IMR-90 (cell line): ENCODE data around the gene FGF19. TPM values are rescaled to one million over a fixed set of nuclear protein-coding genes. Genes with fewer than 3 reads are reported as not detected.
A peak's percentile ranks its signal among the peaks of the same experiment; 100 is the strongest.

Experiments
- ATAC-seq: fragments of 200-7000 bp; cut with Tn5 transposase; 2 replicates; pipeline ENCODE4 v1.9.1; 2020; ENCODE audit warnings: low read depth, mild to moderate bottlenecking, moderate library complexity
- BruUV-seq: library from RNA; stranded (reverse); fragments of 400-500 nt; replicated peaks from 2 replicates; lab custom pipeline; 2021; lab: Mats Ljungman, UMichigan
- CTCF ChIA-PET: fragments of 300-600 bp; formaldehyde crosslinking; extraction: SDS; loops from one replicate; lab custom pipeline; 2021; ENCODE audit warnings: antibody characterized with exemption; lab: Yijun Ruan, JAX
- POLR2A ChIA-PET: fragments of 300-600 bp; sonication (Branson Sonifier 250); formaldehyde crosslinking; loops from one replicate; lab custom pipeline; 2022; ENCODE audit warnings: antibody characterized with exemption; ENCODE audit not compliant: unreplicated experiment; lab: Charles Lee
- DNase-seq: peaks from one replicate; pipeline ENCODE4 v3.0.0; 2013
- H2AFZ ChIP-seq: replicated peaks from 2 replicates; pipeline ENCODE3; 2013; ENCODE audit warnings: low read length, mild to moderate bottlenecking; ENCODE audit not compliant: poor library complexity
- H2AK5ac ChIP-seq: 2 replicates; pipeline ENCODE4 v1.6.1; 2013; ENCODE audit warnings: low read depth, low read length, inconsistent platforms
- H2AK9ac ChIP-seq: replicated peaks from 2 replicates; pipeline ENCODE3; 2013; ENCODE audit warnings: mild to moderate bottlenecking, low read depth, low read length, moderate library complexity; ENCODE audit not compliant: poor library complexity
- H2BK120ac ChIP-seq: 2 replicates; pipeline ENCODE4 v1.6.1; 2013; ENCODE audit warnings: low read depth, low read length, inconsistent platforms
- H2BK15ac ChIP-seq: 3 replicates; pipeline ENCODE4 v1.6.1; 2013; ENCODE audit warnings: low read depth, low read length, inconsistent platforms
- H2BK20ac ChIP-seq: 2 replicates; pipeline ENCODE4 v1.6.1; 2013; ENCODE audit warnings: low read depth, mild to moderate bottlenecking, inconsistent platforms, low read length, moderate library complexity
- H2BK5ac ChIP-seq: 2 replicates; pipeline ENCODE4 v1.6.1; 2013; ENCODE audit warnings: mild to moderate bottlenecking, low read depth, low read length, inconsistent platforms; ENCODE audit not compliant: poor library complexity, severe bottlenecking
- H3K14ac ChIP-seq: replicated peaks from 2 replicates; pipeline ENCODE4 v1.6.1; 2013; ENCODE audit warnings: low read depth, low read length, inconsistent platforms
- H3K18ac ChIP-seq: 2 replicates; pipeline ENCODE4 v1.6.1; 2013; ENCODE audit warnings: low read depth, low read length, control low read depth
- H3K23ac ChIP-seq: 2 replicates; pipeline ENCODE4 v1.6.1; 2013; ENCODE audit warnings: low read depth, low read length, inconsistent platforms
- H3K27ac ChIP-seq: 2 replicates; pipeline ENCODE4 v1.5.1; 2013; ENCODE audit warnings: mild to moderate bottlenecking, control low read depth, low read length; ENCODE audit not compliant: insufficient read depth
- H3K27me3 ChIP-seq: 2 replicates; pipeline ENCODE4 v1.6.1; 2013; ENCODE audit warnings: low read length; ENCODE audit not compliant: control insufficient read depth, insufficient read depth
- H3K36me3 ChIP-seq: 2 replicates; pipeline ENCODE4 v1.6.1; 2013; ENCODE audit warnings: low read length, mixed read lengths; ENCODE audit not compliant: control insufficient read depth, insufficient read depth
- H3K4ac ChIP-seq: 2 replicates; pipeline ENCODE4 v1.6.1; 2013; ENCODE audit warnings: low read depth, low read length, inconsistent platforms
- H3K4me1 ChIP-seq: 2 replicates; pipeline ENCODE4 v1.6.1; 2013; ENCODE audit warnings: low read length, mixed read lengths; ENCODE audit not compliant: control insufficient read depth, insufficient read depth
- H3K4me2 ChIP-seq: 2 replicates; pipeline ENCODE4 v1.6.1; 2013; ENCODE audit warnings: low read depth, mild to moderate bottlenecking, control low read depth, low read length, moderate library complexity
- H3K4me3 ChIP-seq: 2 replicates; pipeline ENCODE4 v1.5.1; 2013; ENCODE audit warnings: low read depth, mild to moderate bottlenecking, control low read depth, low read length, moderate library complexity; ENCODE audit not compliant: insufficient read depth
- H3K56ac ChIP-seq: 2 replicates; pipeline ENCODE4 v1.6.1; 2013; ENCODE audit warnings: low read length, inconsistent platforms; ENCODE audit not compliant: insufficient read depth; ENCODE audit errors: extremely low read depth
- H3K79me1 ChIP-seq, 2 experiments: 2 replicates each; pipeline ENCODE4 v1.6.1; 2013; ENCODE audit warnings: low read length in 2 of 2, inconsistent platforms in 1 of 2, low read depth in 1 of 2
- H3K9ac ChIP-seq: 2 replicates; pipeline ENCODE4 v1.6.1; 2013; ENCODE audit warnings: low read depth, low read length, control low read depth
- H3K9me1 ChIP-seq: 2 replicates; pipeline ENCODE4 v1.6.1; 2013; ENCODE audit warnings: low read length, inconsistent platforms; ENCODE audit not compliant: insufficient read depth
- H3K9me3 ChIP-seq: 2 replicates; pipeline ENCODE4 v1.6.1; 2013; ENCODE audit warnings: low read length; ENCODE audit not compliant: control insufficient read depth, insufficient read depth
- H4K20me1 ChIP-seq: 2 replicates; pipeline ENCODE4 v1.6.1; 2013; ENCODE audit warnings: low read length, inconsistent platforms; ENCODE audit not compliant: insufficient read depth
- H4K5ac ChIP-seq: 2 replicates; pipeline ENCODE4 v1.6.1; 2013; ENCODE audit warnings: mild to moderate bottlenecking, low read depth, low read length, control low read depth
- H4K8ac ChIP-seq, 2 experiments: 2 replicates each; pipeline ENCODE4 v1.6.1; 2013; ENCODE audit warnings: low read depth in 2 of 2, low read length in 2 of 2, control low read depth in 1 of 2, inconsistent platforms in 1 of 2
- H4K91ac ChIP-seq: 2 replicates; pipeline ENCODE4 v1.6.1; 2013; ENCODE audit warnings: low read depth, low read length, inconsistent platforms; ENCODE audit not compliant: insufficient read depth
- FOS ChIP-seq: fragments of 150-350 bp; IDR thresholded peaks from 2 replicates; pipeline ENCODE4 v1.6.1; 2016; ENCODE audit warnings: low read depth, low read length
- RCOR1 ChIP-seq: IDR thresholded peaks from 2 replicates; pipeline ENCODE4 v1.6.1; 2012; ENCODE audit warnings: mild to moderate bottlenecking, low read length, improper control_type of control experiment; ENCODE audit not compliant: insufficient replicate concordance
- WGBS, 2 experiments: methylation state at CpG; one replicate each; pipeline versions ENCODE4 v1.1.5 to v1.1.7; 2013; ENCODE audit warnings: missing lambda C conversion rate in 2 of 2; ENCODE audit not compliant: insufficient read length in 1 of 2; ENCODE audit errors: extremely low coverage in 2 of 2; 5-methylcytosine and 5-hydroxymethylcytosine counted together
- dilution Hi-C: fragments of 300-500 bp; cut with HindIII; formaldehyde crosslinking; loops from one replicate; pipeline ENCODE4 v1.14.3; 2018; ENCODE audit warnings: low sequenced_read_pairs; ENCODE audit not compliant: unreplicated experiment
- in situ Hi-C: fragments of 300-500 bp; cut with MboI; formaldehyde crosslinking; loops from 3 replicates; pipeline ENCODE4 v1.14.3; 2019; ENCODE audit warnings: low sequenced_read_pairs, inconsistent platforms, mixed read lengths
- intact Hi-C: fragments of 100-400 bp; cut with micrococcal nuclease; formaldehyde crosslinking; loops from 2 replicates; pipeline ENCODE4 v1.10.0; 2022
- polyA plus RNA-seq, 3 experiments: library from polyadenylated mRNA; depleted of rRNA; stranded (reverse); fragments of >200 nt; gene quantifications; 2 replicates each; pipeline ENCODE4 v1.2.3, GENCODE V29; 2012; ENCODE audit warnings: low replicate concordance in 1 of 3
- total RNA-seq: library from RNA; depleted of rRNA; stranded (reverse); fragments of >200 nt; gene quantifications from 2 replicates; pipeline ENCODE4 v1.2.3, GENCODE V29; 2012

FGF19 gene
- total and polyA plus RNA-seq, 2 of the 4 experiments (the other 2 are of a cell fraction): not detected

GRCh38 chr11:69674267-69674885, 29.4 kb downstream of the FGF19 start:
- dilution Hi-C loops (no loop called here), intact Hi-C loops (no loop called here), in situ Hi-C loops (loop anchor here (5.0 to 25.0 kb wide), 3 partner anchors 567 to 1062 kb away; no protein-coding TSS in a partner anchor)
- CTCF ChIA-PET: interaction anchor here (0.5 to 0.9 kb wide), 2 partner anchors 399 to 573 kb away, joined by 5 to 6 read pairs; no protein-coding TSS in a partner anchor
- no peaks in the 10 kb centered on the region for H3K27me3 ChIP-seq
- DNase-seq (peak; percentile 92), ATAC-seq (peak; percentile 52)
- H2BK15ac ChIP-seq: no peak overlapping the region
- H3K56ac ChIP-seq: peak overlapping the region; percentile 73
- no peaks in the 10 kb centered on the region for H3K9me3 ChIP-seq
- peak overlapping the region; percentile 91 for H3K27ac ChIP-seq
- peak overlapping the region; percentile 89; the same call in 1 of the 2 replicates for H4K91ac ChIP-seq
- TF ChIP-seq FOS: peak; percentile 68
- TF ChIP-seq RCOR1: no peak
- BruUV-seq: no TSS peak
- peak overlapping the region; percentile 95 for H3K9ac ChIP-seq
- H2BK20ac ChIP-seq: no peak overlapping the region
- H3K4me2 ChIP-seq: peak overlapping the region; percentile 99
- peaks cover 11 to 44% of the 10 kb centered on the region in 2 experiments; a peak in 3 of 4 replicates for H3K79me1 ChIP-seq
- no peak overlapping the region for H3K18ac ChIP-seq
- peak overlapping the region; percentile 85 to 93; a peak in 3 of 4 replicates for H4K8ac ChIP-seq
- H3K9me1 ChIP-seq: no peaks in the 10 kb centered on the region; the same call in 1 of the 2 replicates
- peak overlapping the region; percentile 18; the same call in 1 of the 2 replicates for H3K23ac ChIP-seq
- POLR2A ChIA-PET: interaction anchor here (0.5 kb wide), 1 partner anchor 13 kb away, joined by 5 read pairs; no protein-coding TSS in a partner anchor
- H3K4me3 ChIP-seq: peak overlapping the region; percentile 90
- H4K5ac ChIP-seq: peak overlapping the region; percentile 8; the same call in 1 of the 2 replicates
- peak overlapping the region; percentile 82 for H2BK5ac ChIP-seq
- 10% methylated on average over 2 of the region's 18 CpGs; no CpG with 5 or more reads in 1 of the 2 experiments for WGBS, 2 experiments
- H2AK9ac ChIP-seq: peak overlapping the region; percentile 96
- H2BK120ac ChIP-seq: peak overlapping the region; percentile 1; the same call in 1 of the 2 replicates
- peak overlapping the region; percentile 99 for H3K14ac ChIP-seq
- H2AFZ ChIP-seq: peak overlapping the region; percentile 94
- peaks cover 12% of the 10 kb centered on the region for H3K36me3 ChIP-seq
- H4K20me1 ChIP-seq: peaks cover 23% of the 10 kb centered on the region
- peak overlapping the region; percentile 91 for H2AK5ac ChIP-seq
- H3K4ac ChIP-seq: peak overlapping the region; percentile 95
- peaks cover 7% of the 10 kb centered on the region for H3K4me1 ChIP-seq
